Nephron progenitor cell (in vitro differentiated cells): ENCODE data around the gene CRELD2.

Experiments
- DNase-seq: peaks from one replicate; pipeline ENCODE4 v3.0.0; 2021
- H3K27ac Mint-ChIP-seq: 2 replicates; pipeline ENCODE4 v1.8.0; 2021; ENCODE audit warnings: mild to moderate bottlenecking, moderate library complexity, mixed read lengths
- H3K27me3 Mint-ChIP-seq: 2 replicates; pipeline ENCODE4 v1.8.0; 2021; ENCODE audit warnings: mild to moderate bottlenecking, low read depth, mixed read lengths; ENCODE audit not compliant: poor library complexity
- H3K36me3 Mint-ChIP-seq: 2 replicates; pipeline ENCODE4 v1.8.0; 2021; ENCODE audit warnings: low read depth, mixed read lengths
- H3K4me1 Mint-ChIP-seq: 2 replicates; pipeline ENCODE4 v1.8.0; 2021; ENCODE audit warnings: mixed read lengths
- H3K4me3 Mint-ChIP-seq: 2 replicates; pipeline ENCODE4 v1.8.0; 2021; ENCODE audit warnings: mild to moderate bottlenecking, moderate library complexity, mixed read lengths
- H3K9me3 Mint-ChIP-seq: 2 replicates; pipeline ENCODE4 v1.8.0; 2021; ENCODE audit warnings: mild to moderate bottlenecking, moderate library complexity, mixed read lengths
- TF ChIP-seq, protein P1 (sequence below): fragments of 200-600 bp; sonication (generic); IDR thresholded peaks from 2 replicates; pipeline ENCODE4 v1.5.0; 2021; ENCODE audit warnings: antibody characterized with exemption

CRELD2 gene

DNA sequence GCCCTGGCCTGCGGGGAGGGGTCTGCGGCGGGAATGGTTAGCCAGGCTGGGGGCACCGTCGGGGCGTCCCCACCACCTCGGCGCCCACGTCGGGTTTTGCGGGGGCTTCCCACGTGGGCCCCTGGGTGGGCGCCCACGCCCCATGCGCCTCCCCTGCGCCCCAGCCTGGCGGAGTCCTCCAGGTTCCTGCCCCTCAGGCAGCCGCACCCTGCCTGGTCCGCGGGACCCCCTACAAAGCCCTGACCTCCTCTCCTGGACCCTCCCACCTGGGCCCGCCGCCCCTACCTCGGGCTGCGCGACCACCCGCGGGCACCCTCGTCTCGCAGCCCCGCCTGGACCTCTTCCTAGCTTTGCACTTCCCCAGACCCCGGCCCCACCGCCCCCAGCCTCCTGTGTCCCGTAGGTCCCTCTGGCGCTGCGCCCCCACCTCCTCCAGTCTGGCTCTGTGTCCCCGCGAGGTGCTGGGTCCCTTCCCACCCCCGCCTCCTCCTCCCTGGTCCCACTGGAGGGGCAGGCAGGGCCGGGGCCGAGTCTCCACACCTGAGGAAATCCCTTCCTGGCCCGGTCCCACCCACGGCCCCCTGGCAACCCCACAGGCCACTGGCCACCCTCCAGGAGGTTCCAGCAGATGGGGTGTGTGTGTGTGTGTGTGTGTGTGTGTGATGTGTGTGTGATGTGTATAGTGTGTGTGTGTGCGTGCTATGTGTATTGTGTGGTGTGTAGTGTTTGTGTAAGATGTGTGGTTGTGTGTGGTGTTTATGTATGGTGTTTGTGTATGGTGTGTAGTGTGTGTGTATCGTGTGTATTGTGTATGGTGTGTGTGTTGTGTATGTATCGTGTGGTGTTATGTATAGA is 54.0 kb downstream of the CRELD2 start:
- TF ChIP-seq, protein P1, sequence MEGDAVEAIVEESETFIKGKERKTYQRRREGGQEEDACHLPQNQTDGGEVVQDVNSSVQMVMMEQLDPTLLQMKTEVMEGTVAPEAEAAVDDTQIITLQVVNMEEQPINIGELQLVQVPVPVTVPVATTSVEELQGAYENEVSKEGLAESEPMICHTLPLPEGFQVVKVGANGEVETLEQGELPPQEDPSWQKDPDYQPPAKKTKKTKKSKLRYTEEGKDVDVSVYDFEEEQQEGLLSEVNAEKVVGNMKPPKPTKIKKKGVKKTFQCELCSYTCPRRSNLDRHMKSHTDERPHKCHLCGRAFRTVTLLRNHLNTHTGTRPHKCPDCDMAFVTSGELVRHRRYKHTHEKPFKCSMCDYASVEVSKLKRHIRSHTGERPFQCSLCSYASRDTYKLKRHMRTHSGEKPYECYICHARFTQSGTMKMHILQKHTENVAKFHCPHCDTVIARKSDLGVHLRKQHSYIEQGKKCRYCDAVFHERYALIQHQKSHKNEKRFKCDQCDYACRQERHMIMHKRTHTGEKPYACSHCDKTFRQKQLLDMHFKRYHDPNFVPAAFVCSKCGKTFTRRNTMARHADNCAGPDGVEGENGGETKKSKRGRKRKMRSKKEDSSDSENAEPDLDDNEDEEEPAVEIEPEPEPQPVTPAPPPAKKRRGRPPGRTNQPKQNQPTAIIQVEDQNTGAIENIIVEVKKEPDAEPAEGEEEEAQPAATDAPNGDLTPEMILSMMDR, result no peak
- no peak overlapping the region for H3K4me3 Mint-ChIP-seq
- peak; percentile 14 for DNase-seq
- H3K27me3 Mint-ChIP-seq, result peaks cover 25% of the 10 kb centered on the region
- no peaks in the 10 kb centered on the region for H3K9me3 Mint-ChIP-seq
- no peak overlapping the region for H3K27ac Mint-ChIP-seq
- peaks cover 19% of the 10 kb centered on the region for H3K4me1 Mint-ChIP-seq
- no peaks in the 10 kb centered on the region for H3K36me3 Mint-ChIP-seq

DNA sequence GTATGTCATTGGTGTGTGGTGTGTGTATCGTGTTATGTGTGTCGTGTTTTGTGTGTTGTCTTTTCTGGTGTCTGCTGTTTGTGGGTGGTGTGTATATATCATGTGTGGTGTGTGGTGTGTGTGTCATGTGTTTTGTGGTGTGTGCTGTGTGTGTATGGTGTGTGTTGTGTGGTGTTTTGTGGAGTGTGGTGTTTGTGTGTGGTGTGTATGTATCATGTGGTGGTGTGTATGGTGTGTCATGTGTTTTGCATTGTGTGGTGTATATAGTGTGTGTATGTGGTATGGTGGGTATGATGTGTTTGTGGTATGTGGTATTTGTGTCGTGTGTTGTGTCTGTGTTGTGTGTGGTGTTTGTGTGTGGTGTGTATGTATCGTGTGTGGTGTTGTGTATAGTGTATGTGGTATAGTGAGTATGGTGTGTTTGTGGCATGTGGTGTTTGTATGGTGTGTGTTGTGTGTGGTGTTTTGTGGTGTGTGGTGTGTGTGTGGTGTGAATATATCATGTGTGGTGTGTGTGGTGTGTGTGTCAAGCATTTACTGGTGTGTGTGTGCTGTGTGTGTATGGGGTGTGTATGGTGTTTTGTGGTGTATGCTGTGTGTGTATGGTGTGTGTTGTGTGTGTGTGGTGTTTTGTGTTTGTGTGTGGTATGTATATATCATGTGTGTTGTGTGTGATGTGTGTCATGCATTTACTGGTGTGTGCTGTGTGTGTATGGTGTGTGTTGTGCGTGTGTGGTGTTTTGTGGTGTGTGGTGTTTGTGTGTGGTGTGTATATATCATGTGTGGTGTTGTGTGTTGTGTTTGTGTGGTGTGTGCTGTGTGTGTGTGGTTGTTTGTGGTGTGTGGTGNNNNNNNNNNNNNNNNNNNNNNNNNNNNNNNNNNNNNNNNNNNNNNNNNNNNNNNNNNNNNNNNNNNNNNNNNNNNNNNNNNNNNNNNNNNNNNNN is 54.9 kb downstream of the CRELD2 start:
- peaks cover 26% of the 10 kb centered on the region for H3K27me3 Mint-ChIP-seq
- no peaks in the 10 kb centered on the region for H3K36me3 Mint-ChIP-seq
- H3K4me3 Mint-ChIP-seq, result no peak overlapping the region
- no peak for DNase-seq
- H3K9me3 Mint-ChIP-seq, result peaks cover under 1% of the 10 kb centered on the region
- TF ChIP-seq, protein P1, result no peak
- no peak overlapping the region for H3K27ac Mint-ChIP-seq
- peaks cover 12% of the 10 kb centered on the region for H3K4me1 Mint-ChIP-seq

DNA sequence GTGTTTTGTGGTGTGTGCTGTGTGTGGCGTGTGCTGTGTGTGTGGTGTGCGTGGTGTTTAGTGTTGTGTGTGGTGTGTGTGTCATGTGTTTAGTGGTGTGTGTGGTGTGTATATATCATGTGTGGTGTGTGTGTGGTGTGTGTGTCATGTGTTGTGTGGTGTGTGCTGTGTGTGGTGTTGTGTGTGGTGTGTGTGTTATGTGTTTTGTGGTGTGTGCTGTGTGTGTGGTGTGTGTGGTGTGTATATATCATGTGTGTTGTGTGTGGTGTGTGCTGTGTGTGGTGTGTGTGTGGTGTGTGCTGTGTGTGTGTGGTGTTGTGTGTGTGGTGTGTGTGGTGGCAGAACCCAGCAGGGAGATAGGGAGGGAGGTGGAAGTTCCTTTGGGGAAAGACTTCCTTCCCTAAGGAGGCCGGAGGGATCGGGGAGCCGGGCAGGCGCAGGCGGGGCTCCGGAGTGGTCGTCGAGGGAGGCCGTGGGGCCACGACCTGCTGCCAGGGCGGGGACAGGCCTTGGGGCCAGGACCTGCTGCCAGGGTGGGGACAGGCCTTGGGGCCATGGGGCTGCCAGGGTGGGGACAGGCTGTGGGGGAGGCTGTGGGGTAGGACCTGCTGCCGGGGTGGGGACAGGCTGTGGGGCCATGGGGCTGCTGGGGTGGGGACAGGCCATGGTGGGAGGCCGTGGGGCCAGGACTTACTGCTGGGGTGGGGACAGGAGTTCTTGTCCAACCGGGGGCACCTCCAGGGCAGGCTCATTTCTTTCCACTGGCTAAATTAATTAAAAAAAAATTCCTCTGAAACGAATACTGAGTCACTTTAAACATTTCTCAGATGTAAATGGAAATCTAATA is 57.3 kb downstream of the CRELD2 start:
- Mint-ChIP-seq H3K27me3 (peaks cover 36% of the 10 kb centered on the region), H3K4me3 (no peak overlapping the region), H3K4me1 (peaks cover 7% of the 10 kb centered on the region), H3K9me3 (peaks cover 22% of the 10 kb centered on the region), H3K27ac (no peak overlapping the region), H3K36me3 (peaks cover 9% of the 10 kb centered on the region)
- TF ChIP-seq, protein P1, result no peak
- peak; percentile 46 for DNase-seq

DNA sequence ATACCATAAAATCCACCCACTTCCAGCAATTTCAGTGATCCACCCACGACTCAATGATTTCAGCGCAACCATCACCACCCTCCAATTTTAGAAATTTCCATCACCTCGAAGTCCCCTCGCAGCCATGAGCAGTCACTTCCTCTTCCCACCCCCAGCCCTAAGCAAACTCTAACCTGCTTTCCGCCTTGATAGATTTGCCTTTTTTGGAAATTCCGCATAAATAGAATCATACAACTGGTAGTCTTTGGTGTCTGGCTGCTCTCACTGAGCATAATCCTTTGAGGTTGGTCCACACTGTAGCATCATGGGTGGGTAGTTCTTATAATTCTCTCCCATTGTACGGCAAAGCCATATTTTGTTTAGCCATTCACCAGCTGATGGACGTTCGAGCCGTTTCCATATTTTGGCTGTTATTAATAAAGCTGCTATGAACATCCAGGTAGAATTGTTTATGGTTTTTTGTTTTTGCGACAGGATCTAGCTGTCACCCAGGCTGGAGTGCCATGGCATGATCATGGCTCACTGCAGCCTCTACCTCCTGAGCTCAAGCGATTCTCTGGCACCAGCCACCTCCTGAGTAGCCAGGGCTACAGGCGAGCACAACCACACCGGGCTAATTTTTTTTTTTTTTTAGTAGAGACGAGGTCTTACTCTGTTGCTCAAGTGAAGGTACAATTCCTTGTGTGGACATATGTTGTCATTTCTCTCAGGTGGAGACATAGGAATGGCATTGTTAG is 58.2 kb downstream of the CRELD2 start:
- Mint-ChIP-seq H3K9me3 (peaks cover 31% of the 10 kb centered on the region), H3K36me3 (peaks cover 9% of the 10 kb centered on the region), H3K4me3 (no peak overlapping the region), H3K27ac (no peak overlapping the region), H3K27me3 (peaks cover 40% of the 10 kb centered on the region), H3K4me1 (peaks cover 6% of the 10 kb centered on the region)
- TF ChIP-seq, protein P1, result no peak
- no peak for DNase-seq
